ENCODE data around the gene RSBN1. TPM values are rescaled to one million over a fixed set of nuclear protein-coding genes. Genes with fewer than 3 reads are reported as not detected.

Gene RSBN1
- total and polyA plus RNA-seq, 2 experiments from 2014 or later, result 12.7 to 27.3 TPM

DNA sequence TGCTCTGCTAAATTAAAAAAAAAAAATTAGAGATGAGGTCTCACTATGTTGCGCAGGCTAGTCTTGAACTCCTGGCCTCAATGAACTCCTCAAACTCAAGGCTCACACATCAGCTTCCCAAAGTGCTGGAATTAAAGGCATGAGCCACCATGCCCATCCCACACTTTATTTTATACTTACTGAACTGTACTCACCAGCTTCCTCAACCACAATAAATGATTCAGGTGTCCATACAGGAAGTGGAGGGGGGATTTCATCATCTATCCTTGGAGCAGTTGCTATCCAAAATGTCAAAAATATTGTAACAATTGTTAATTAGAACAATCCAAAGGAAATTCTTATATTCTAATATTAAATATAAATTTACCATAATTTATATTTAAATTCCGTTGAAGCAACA, 22.4 kb upstream of the RSBN1 start:
- TF ChIP-seq, protein P1, sequence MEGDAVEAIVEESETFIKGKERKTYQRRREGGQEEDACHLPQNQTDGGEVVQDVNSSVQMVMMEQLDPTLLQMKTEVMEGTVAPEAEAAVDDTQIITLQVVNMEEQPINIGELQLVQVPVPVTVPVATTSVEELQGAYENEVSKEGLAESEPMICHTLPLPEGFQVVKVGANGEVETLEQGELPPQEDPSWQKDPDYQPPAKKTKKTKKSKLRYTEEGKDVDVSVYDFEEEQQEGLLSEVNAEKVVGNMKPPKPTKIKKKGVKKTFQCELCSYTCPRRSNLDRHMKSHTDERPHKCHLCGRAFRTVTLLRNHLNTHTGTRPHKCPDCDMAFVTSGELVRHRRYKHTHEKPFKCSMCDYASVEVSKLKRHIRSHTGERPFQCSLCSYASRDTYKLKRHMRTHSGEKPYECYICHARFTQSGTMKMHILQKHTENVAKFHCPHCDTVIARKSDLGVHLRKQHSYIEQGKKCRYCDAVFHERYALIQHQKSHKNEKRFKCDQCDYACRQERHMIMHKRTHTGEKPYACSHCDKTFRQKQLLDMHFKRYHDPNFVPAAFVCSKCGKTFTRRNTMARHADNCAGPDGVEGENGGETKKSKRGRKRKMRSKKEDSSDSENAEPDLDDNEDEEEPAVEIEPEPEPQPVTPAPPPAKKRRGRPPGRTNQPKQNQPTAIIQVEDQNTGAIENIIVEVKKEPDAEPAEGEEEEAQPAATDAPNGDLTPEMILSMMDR (IDR thresholded peaks at IDR 0.05; ENCODE audit: low read depth, low read length), result no peak

DNA sequence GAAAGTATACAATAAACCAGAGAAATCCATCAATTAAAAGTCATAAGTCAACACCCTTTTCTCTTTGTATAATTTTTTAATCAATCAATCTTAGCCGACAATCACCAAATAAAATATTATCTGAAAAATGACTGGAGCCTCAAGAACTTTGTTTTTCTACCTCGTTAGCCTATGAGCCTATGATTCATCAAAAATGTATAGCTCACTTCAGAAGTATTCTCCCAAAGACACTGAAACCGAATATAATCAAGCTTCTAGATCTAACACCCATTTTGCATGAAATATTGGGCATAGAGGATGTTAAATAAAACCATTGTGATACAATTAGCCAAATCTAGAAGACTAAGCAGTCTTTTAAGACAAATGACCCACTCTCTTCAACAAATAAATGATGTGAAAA, 17.8 kb upstream of the RSBN1 start:
- peaks cover 7% of the 10 kb centered on the region for H3K27me3 ChIP-seq
- TF ChIP-seq, protein P1 (IDR thresholded peaks at IDR 0.05; ENCODE audit: low read depth, low read length), result no peak
- H3K9me3 ChIP-seq (ENCODE audit: low read depth), result no peaks in the 10 kb centered on the region
- no peaks in the 10 kb centered on the region for H3K4me1 ChIP-seq (ENCODE audit: low read depth)
- H3K4me3 ChIP-seq, result no peak overlapping the region
- H3K27ac ChIP-seq, result no peak overlapping the region
- no peak for DNase-seq (ENCODE audit: low read depth in 1 of 2, low spot score in 1 of 2)
- no peaks in the 10 kb centered on the region for H3K36me3 ChIP-seq

More for the DNA sequence above, 22.4 kb upstream of the RSBN1 start:
- Histone ChIP-seq H3K27ac (no peak overlapping the region), H3K4me3 (no peak overlapping the region), H3K4me1 (ENCODE audit: low read depth) (no peaks in the 10 kb centered on the region), H3K36me3 (no peaks in the 10 kb centered on the region), H3K27me3 (peaks cover 7% of the 10 kb centered on the region), H3K9me3 (ENCODE audit: low read depth) (no peaks in the 10 kb centered on the region)
- DNase-seq (ENCODE audit: low read depth in 1 of 2, low spot score in 1 of 2), result no peak

- no peaks in the 10 kb centered on the region for H3K9me3 ChIP-seq (ENCODE audit: low read depth)
- TF ChIP-seq, protein P1 (IDR thresholded peaks at IDR 0.05; ENCODE audit: low read depth, low read length), result no peak
- no peak overlapping the region for H3K27ac ChIP-seq
- no peaks in the 10 kb centered on the region for H3K4me1 ChIP-seq (ENCODE audit: low read depth)
- H3K36me3 ChIP-seq, result no peaks in the 10 kb centered on the region
- H3K4me3 ChIP-seq, result no peak overlapping the region
- no peaks in the 10 kb centered on the region for H3K27me3 ChIP-seq
- DNase-seq (ENCODE audit: low read depth in 1 of 2, low spot score in 1 of 2), result no peak
These were observed 9.6 kb upstream of the RSBN1 start for GRCh38 chr1:113821916-113822315.

DNA sequence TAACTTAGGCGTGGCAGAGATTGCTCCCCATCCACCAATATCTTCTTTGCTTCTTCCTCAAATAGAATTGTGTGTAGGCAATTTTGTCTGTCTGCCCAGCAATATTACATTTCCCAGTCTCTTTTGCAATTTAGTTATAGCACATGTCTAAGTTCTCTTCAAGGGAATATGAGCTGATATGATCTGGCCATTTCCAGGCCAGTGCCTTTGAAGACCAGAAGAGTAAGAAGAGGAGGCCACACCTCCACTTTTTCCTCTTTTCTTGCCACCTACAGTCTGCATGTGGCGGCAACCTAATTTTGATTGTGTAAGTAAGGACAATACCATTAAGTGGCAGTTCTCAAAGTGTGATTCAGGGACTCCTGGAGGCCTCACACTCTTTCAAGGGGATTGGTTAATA, 6.3 kb upstream of the RSBN1 start:
- TF ChIP-seq, protein P1 (IDR thresholded peaks at IDR 0.05; ENCODE audit: low read depth, low read length), result no peak
- Histone ChIP-seq H3K4me1 (ENCODE audit: low read depth) (no peaks in the 10 kb centered on the region), H3K36me3 (no peaks in the 10 kb centered on the region), H3K27me3 (no peaks in the 10 kb centered on the region), H3K27ac (no peak overlapping the region), H3K9me3 (ENCODE audit: low read depth) (no peaks in the 10 kb centered on the region), H3K4me3 (no peak overlapping the region)
- no peak for DNase-seq (ENCODE audit: low read depth in 1 of 2, low spot score in 1 of 2)

GRCh38 chr1:113813218-113813617, 942 bp upstream of the RSBN1 start:
- no peak for DNase-seq (ENCODE audit: low read depth in 1 of 2, low spot score in 1 of 2)
- Histone ChIP-seq H3K9me3 (ENCODE audit: low read depth) (no peaks in the 10 kb centered on the region), H3K27ac (no peak overlapping the region), H3K4me3 (no peak overlapping the region), H3K27me3 (no peaks in the 10 kb centered on the region), H3K4me1 (ENCODE audit: low read depth) (peaks cover 13% of the 10 kb centered on the region), H3K36me3 (no peaks in the 10 kb centered on the region)
- TF ChIP-seq, protein P1 (IDR thresholded peaks at IDR 0.05; ENCODE audit: low read depth, low read length), result no peak

- DNase-seq (ENCODE audit: low read depth in 1 of 2, low spot score in 1 of 2), result peak in 1 of 2 donors; percentile 21
- TF ChIP-seq, protein P1 (IDR thresholded peaks at IDR 0.05; ENCODE audit: low read depth, low read length), result peak; percentile 8
- Histone ChIP-seq H3K27ac (peak overlapping the region; percentile 86), H3K4me1 (ENCODE audit: low read depth) (peaks cover 13% of the 10 kb centered on the region), H3K36me3 (no peaks in the 10 kb centered on the region), H3K4me3 (peak overlapping the region; percentile 21), H3K9me3 (ENCODE audit: low read depth) (no peaks in the 10 kb centered on the region), H3K27me3 (no peaks in the 10 kb centered on the region)
These were observed 422 bp upstream of the RSBN1 start for GRCh38 chr1:113812661-113813135.

Measured in cardiac muscle cell (in vitro differentiated cells and primary cell).